Measurements from ENCODE around the gene STX11. TPM values are rescaled to one million over a fixed set of nuclear protein-coding genes. Genes with fewer than 3 reads are reported as not detected.
A peak's percentile ranks its signal among the peaks of the same experiment; 100 is the strongest.

Gene STX11
- total and polyA plus RNA-seq, 8 donors: 2.2 to 11.7 (median 2.6) TPM; not detected in 1

DNA sequence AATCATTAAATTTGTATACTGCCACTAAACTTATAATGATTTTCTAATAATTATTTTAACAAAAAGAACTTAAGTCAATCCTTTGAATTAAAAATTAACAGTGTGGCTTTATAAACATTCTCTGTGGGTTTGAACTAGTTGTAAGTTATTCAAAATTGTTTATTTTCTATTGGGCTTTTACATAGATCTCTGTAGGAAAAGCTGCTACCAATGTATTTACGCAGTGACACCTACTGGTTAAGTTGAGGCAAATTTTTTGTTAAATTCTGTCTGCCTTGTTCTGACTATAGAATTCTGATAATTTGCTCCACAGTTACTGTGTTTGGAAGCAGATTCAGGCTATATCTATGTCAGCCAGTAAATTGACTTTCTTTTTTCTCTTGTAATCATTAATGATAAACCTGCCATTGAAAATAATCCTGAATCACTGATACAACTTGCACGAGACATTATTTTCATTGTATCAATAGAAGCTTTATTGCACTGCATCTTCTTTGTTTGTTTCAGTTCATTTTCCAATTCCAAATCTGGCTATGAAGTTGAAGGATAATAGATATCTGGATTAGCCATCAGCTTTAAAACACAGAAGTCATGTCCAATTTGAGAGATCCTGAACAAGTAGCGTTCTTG lies 68.9 kb downstream of the STX11 start:
- H3K9me3 ChIP-seq: no peaks in the 10 kb centered on the region
- H3K36me3 ChIP-seq: no peaks in the 10 kb centered on the region
- H3K4me3 ChIP-seq: no peak overlapping the region
- 51 to 62% (median 54%) methylated on average over 3 of the region's 3 CpGs for WGBS, 5 donors
- TF ChIP-seq POLR2A (IDR thresholded peaks at IDR 0.05) (no peak), POLR2AphosphoS5 (IDR thresholded peaks at IDR 0.05) (no peak), CTCF (IDR thresholded peaks at IDR 0.05) (peak in 4 of 7 experiments; percentile 36 to 56 (median 41))
- peak in 1 of 2 donors; percentile 72 for DNase-seq
- H3K4me1 ChIP-seq: peaks cover 7 to 32% (median 22%) of the 10 kb centered on the region in 4 donors
- no peaks in the 10 kb centered on the region for H3K27me3 ChIP-seq
- no peak overlapping the region for H3K27ac ChIP-seq
- intact Hi-C loops (cut with DNase I; ENCODE audit: low total_unique reads): no loop called here

- H3K27ac ChIP-seq: no peak overlapping the region
- no peaks in the 10 kb centered on the region for H3K36me3 ChIP-seq
- no peaks in the 10 kb centered on the region for H3K9me3 ChIP-seq
- no peak for TF ChIP-seq POLR2A (IDR thresholded peaks at IDR 0.05)
- TF ChIP-seq EP300 (IDR thresholded peaks at IDR 0.05): no peak
- TF ChIP-seq POLR2AphosphoS5 (IDR thresholded peaks at IDR 0.05): no peak
- no peak for TF ChIP-seq CTCF (IDR thresholded peaks at IDR 0.05)
- H3K4me1 ChIP-seq: peaks cover 3 to 27% (median 16%) of the 10 kb centered on the region in 4 donors
- no peak overlapping the region for H3K4me3 ChIP-seq
- WGBS, 5 donors: 80 to 94% (median 91%) methylated on average over 5 of the region's 5 CpGs
- no peaks in the 10 kb centered on the region for H3K27me3 ChIP-seq
- no peak for DNase-seq
- intact Hi-C loops (cut with DNase I; ENCODE audit: low total_unique reads): loop anchor here (10.0 kb wide), 1 partner anchor 55 kb away; no protein-coding TSS in a partner anchor
Measured at GRCh38 chr6:144220031-144220790, 69.9 kb downstream of the STX11 start.

DNA sequence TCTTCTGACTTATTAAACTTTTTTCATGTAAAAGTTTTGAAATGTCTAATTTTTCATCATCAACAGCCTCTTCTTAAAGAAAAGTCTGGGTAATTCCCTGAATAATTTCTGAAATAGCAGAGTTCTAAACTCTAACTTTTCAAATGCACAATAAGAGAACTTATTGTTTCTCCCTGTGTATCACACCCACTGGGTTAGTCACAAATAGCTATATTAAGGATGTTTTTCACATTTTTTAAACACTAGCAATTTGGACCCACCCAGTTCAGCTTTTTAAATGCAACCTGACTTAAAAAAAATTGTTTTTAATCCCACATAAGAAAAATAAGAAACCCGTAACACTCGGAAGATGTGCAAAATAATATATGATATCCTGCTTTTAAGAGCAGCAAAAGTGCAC lies 73.4 kb downstream of the STX11 start:
- Histone ChIP-seq H3K4me3 (no peak overlapping the region), H3K36me3 (no peaks in the 10 kb centered on the region), H3K27me3 (no peaks in the 10 kb centered on the region), H3K4me1 (peaks cover 0 to 6% (median 0%) of the 10 kb centered on the region in 4 donors), H3K9me3 (no peaks in the 10 kb centered on the region), H3K27ac (no peak overlapping the region)
- DNase-seq: no peak
- intact Hi-C loops (cut with DNase I; ENCODE audit: low total_unique reads): loop anchor here (10.0 kb wide), 1 partner anchor 51 kb away; no protein-coding TSS in a partner anchor
- WGBS, 5 donors: 86 to 98% (median 90%) methylated on average over 2 of the region's 2 CpGs
- TF ChIP-seq EP300 (IDR thresholded peaks at IDR 0.05): no peak
- TF ChIP-seq POLR2A (IDR thresholded peaks at IDR 0.05): no peak
- TF ChIP-seq CTCF (IDR thresholded peaks at IDR 0.05): no peak
- no peak for TF ChIP-seq POLR2AphosphoS5 (IDR thresholded peaks at IDR 0.05)

DNA sequence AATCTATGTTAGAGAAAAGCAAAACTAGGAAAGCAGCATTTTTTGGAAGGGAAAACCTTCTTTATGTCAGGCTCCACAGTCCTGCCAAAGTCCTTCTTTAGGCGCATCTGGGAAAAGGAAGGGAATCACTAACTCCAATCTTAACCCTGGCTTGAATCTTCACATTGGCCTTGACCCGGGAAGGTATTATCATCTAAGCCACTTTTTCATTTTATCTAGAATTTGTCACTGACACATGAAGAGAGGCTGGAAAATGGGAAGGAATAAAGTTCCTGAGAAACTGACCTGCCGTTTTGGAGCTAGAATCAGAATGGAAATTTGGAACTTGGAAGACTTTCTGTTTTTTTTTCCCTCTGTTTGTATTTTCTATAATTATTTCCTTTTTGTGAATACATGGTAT lies 81.4 kb downstream of the STX11 start:
- Histone ChIP-seq H3K27me3 (no peaks in the 10 kb centered on the region), H3K4me3 (no peak overlapping the region), H3K4me1 (peaks cover 0 to 8% (median 0%) of the 10 kb centered on the region in 4 donors), H3K27ac (no peak overlapping the region), H3K36me3 (no peaks in the 10 kb centered on the region), H3K9me3 (no peaks in the 10 kb centered on the region)
- intact Hi-C loops (cut with DNase I; ENCODE audit: low total_unique reads): no loop called here
- 57 to 75% (median 68%) methylated on average over 3 of the region's 3 CpGs for WGBS, 5 donors
- TF ChIP-seq POLR2AphosphoS5 (IDR thresholded peaks at IDR 0.05) (no peak), EP300 (IDR thresholded peaks at IDR 0.05) (no peak), POLR2A (IDR thresholded peaks at IDR 0.05) (no peak), CTCF (IDR thresholded peaks at IDR 0.05) (no peak)
- DNase-seq: peak in 1 of 2 donors; percentile 22

Data from stomach (tissue), 9 donors.